Measurements from ENCODE around the gene NPTX1. TPM values are rescaled to one million over a fixed set of nuclear protein-coding genes. Genes with fewer than 3 reads are reported as not detected.

The NPTX1 gene
- total RNA-seq (1 to 10 TPM; 1.8 to 7.5 TPM), polyA plus RNA-seq (under 1 TPM; 0.56 to 0.57 TPM)
- long read RNA-seq, donor 1, full-length matches to known transcripts: 3 of 3 reads
- long read RNA-seq, donor 1, partial matches to known transcripts: 0 of 3 reads
- long read RNA-seq, donor 1, other reads (novel, unspliced or antisense): 0 of 3 reads
- long read RNA-seq, donor 2: 0 reads
- long read RNA-seq, donor 3, full-length matches to known transcripts: 1 of 1 reads
- long read RNA-seq, donor 3, partial matches to known transcripts: 0 of 1 reads
- long read RNA-seq, donor 3, other reads (novel, unspliced or antisense): 0 of 1 reads
- long read RNA-seq, donor 4: 0 reads
- long read RNA-seq, donor 5, full-length matches to known transcripts: 4 of 4 reads
- long read RNA-seq, donor 5, partial matches to known transcripts: 0 of 4 reads
- long read RNA-seq, donor 5, other reads (novel, unspliced or antisense): 0 of 4 reads

GRCh38 chr17:80475910-80476876 lies at the start of gene NPTX1:
Gene NPTX1, minus strand, starts transcription at chr17:80476607. Its CDS starts 161 bp downstream, at chr17:80476446.
- Histone ChIP-seq H3K9me3 (ENCODE audit: control insufficient read depth in 4 of 4, insufficient read depth in 3 of 4, low read length in 3 of 4) (peaks cover 0 to 4% (median 0%) of the 10 kb centered on the region in 4 donors), H3K27me3 (ENCODE audit: control insufficient read depth in 3 of 3, insufficient read depth in 3 of 3, low read length in 2 of 3) (peaks cover 16 to 74% (median 59%) of the 10 kb centered on the region in 3 donors), H3K4me3 (peak within 1 kb of the TSS; percentile 12), H3K27ac (ENCODE audit: low read depth in 1 of 2, low read length in 1 of 2) (no peak within 1 kb of the TSS), H3K9ac (ENCODE audit: insufficient read depth in 1 of 2, low read length in 2 of 2) (no peak within 1 kb of the TSS), H3K36me3 (ENCODE audit: control insufficient read depth in 4 of 4, insufficient read depth in 4 of 4, low read length in 4 of 4) (no peaks in the 10 kb centered on the region), H3K4me1 (ENCODE audit: control insufficient read depth in 5 of 5, insufficient read depth in 5 of 5, low read length in 5 of 5) (peaks cover 0 to 27% (median 6%) of the 10 kb centered on the region in 5 donors)
- DNase-seq: no peak
- TF ChIP-seq CTCF (IDR thresholded peaks at IDR 0.05; ENCODE audit: control extremely low read depth, extremely low read depth): no peak
- no peak for ATAC-seq (ENCODE audit: insufficient read depth, low FRiP score)
- 1 to 2% methylated on average over 91 to 136 of the region's 136 CpGs for WGBS, 2 donors

GRCh38 chr17:80523956-80524712 lies 47.7 kb upstream of the NPTX1 start:
- ATAC-seq (ENCODE audit: insufficient read depth, low FRiP score): no peak
- WGBS, 2 donors: 72 to 79% methylated on average over 16 of the region's 16 CpGs
- no peak for DNase-seq
- Histone ChIP-seq H3K36me3 (ENCODE audit: control insufficient read depth in 4 of 4, insufficient read depth in 4 of 4, low read length in 4 of 4) (no peaks in the 10 kb centered on the region), H3K9me3 (ENCODE audit: control insufficient read depth in 4 of 4, insufficient read depth in 3 of 4, low read length in 3 of 4) (peaks cover 0 to 3% (median 0%) of the 10 kb centered on the region in 4 donors), H3K4me3 (no peak overlapping the region), H3K27me3 (ENCODE audit: control insufficient read depth in 3 of 3, insufficient read depth in 3 of 3, low read length in 2 of 3) (peaks cover 0 to 26% (median 2%) of the 10 kb centered on the region in 3 donors), H3K9ac (ENCODE audit: insufficient read depth in 1 of 2, low read length in 2 of 2) (no peak overlapping the region), H3K4me1 (ENCODE audit: control insufficient read depth in 5 of 5, insufficient read depth in 5 of 5, low read length in 5 of 5) (peaks cover 0 to 6% (median 0%) of the 10 kb centered on the region in 5 donors), H3K27ac (ENCODE audit: low read depth in 1 of 2, low read length in 1 of 2) (no peak overlapping the region)
- TF ChIP-seq CTCF (IDR thresholded peaks at IDR 0.05; ENCODE audit: control extremely low read depth, extremely low read depth): no peak

GRCh38 chr17:80523054-80523744 lies 46.8 kb upstream of the NPTX1 start:
- ATAC-seq (ENCODE audit: insufficient read depth, low FRiP score): no peak
- no peak overlapping the region for H3K27ac ChIP-seq (ENCODE audit: low read depth in 1 of 2, low read length in 1 of 2)
- peaks cover 0 to 6% (median 0%) of the 10 kb centered on the region in 5 donors for H3K4me1 ChIP-seq (ENCODE audit: control insufficient read depth in 5 of 5, insufficient read depth in 5 of 5, low read length in 5 of 5)
- peaks cover 0 to 25% (median 2%) of the 10 kb centered on the region in 3 donors for H3K27me3 ChIP-seq (ENCODE audit: control insufficient read depth in 3 of 3, insufficient read depth in 3 of 3, low read length in 2 of 3)
- 85 to 87% methylated on average over 12 of the region's 12 CpGs for WGBS, 2 donors
- H3K9me3 ChIP-seq (ENCODE audit: control insufficient read depth in 4 of 4, insufficient read depth in 3 of 4, low read length in 3 of 4): peaks cover 0 to 3% (median 0%) of the 10 kb centered on the region in 4 donors
- no peak for TF ChIP-seq CTCF (IDR thresholded peaks at IDR 0.05; ENCODE audit: control extremely low read depth, extremely low read depth)
- H3K36me3 ChIP-seq (ENCODE audit: control insufficient read depth in 4 of 4, insufficient read depth in 4 of 4, low read length in 4 of 4): no peaks in the 10 kb centered on the region
- no peak overlapping the region for H3K9ac ChIP-seq (ENCODE audit: insufficient read depth in 1 of 2, low read length in 2 of 2)
- H3K4me3 ChIP-seq: no peak overlapping the region
- DNase-seq: no peak

Measured in lung (tissue), 16 donors.